Natural killer cell (primary cell): ENCODE data around the gene TBRG1. TPM values are rescaled to one million over a fixed set of nuclear protein-coding genes. Genes with fewer than 3 reads are reported as not detected.

ENCODE experiments used
- ATAC-seq, 3 donors: fragments of 150-1000 bp in 2 of 3; fragments of 200-7000 bp in 1 of 3; cut with Tn5 transposase; 1 replicate in 1 of 3; 2 replicates in 2 of 3; pipeline ENCODE4 v1.10.0; 2021; ENCODE audit warnings: mild to moderate bottlenecking in 2 of 3, moderate library complexity in 2 of 3
- DNase-seq, 2 donors: peaks; one replicate each; pipeline versions ENCODE4 v3.0.0 to v3.0.0-alpha.2; 2013 to 2021; ENCODE audit warnings: mixed read lengths in 1 of 2
- H3K27ac ChIP-seq: one replicate; pipeline ENCODE4 v1.5.1; 2013; ENCODE audit warnings: mild to moderate bottlenecking, low read length
- H3K27me3 ChIP-seq: one replicate; pipeline ENCODE4 v1.6.1; 2013; ENCODE audit warnings: low read length; ENCODE audit not compliant: control insufficient read depth, insufficient read depth
- H3K36me3 ChIP-seq: one replicate; pipeline ENCODE4 v1.6.1; 2013; ENCODE audit warnings: low read length; ENCODE audit not compliant: control insufficient read depth, insufficient read depth
- H3K4me1 ChIP-seq: one replicate; pipeline ENCODE4 v1.6.1; 2013; ENCODE audit warnings: low read length; ENCODE audit not compliant: control insufficient read depth, insufficient read depth
- H3K4me3 ChIP-seq: one replicate; pipeline ENCODE4 v1.5.1; 2013; ENCODE audit warnings: low read length
- H3K9me3 ChIP-seq: one replicate; pipeline ENCODE4 v1.6.1; 2013; ENCODE audit warnings: low read length; ENCODE audit not compliant: control insufficient read depth, insufficient read depth
- H3K27ac Mint-ChIP-seq, 2 donors: one replicate each; pipeline ENCODE4 v1.8.0; 2022; ENCODE audit warnings: mild to moderate bottlenecking in 2 of 2, mixed read lengths in 2 of 2, moderate library complexity in 1 of 2
- H3K27me3 Mint-ChIP-seq, 2 donors: one replicate each; pipeline ENCODE4 v1.8.0; 2022; ENCODE audit warnings: low read depth in 2 of 2, mixed read lengths in 2 of 2
- H3K36me3 Mint-ChIP-seq: one replicate; pipeline ENCODE4 v1.8.0; 2022; ENCODE audit warnings: mixed read lengths
- H3K4me1 Mint-ChIP-seq, 2 donors: one replicate each; pipeline ENCODE4 v1.8.0; 2022; ENCODE audit warnings: mixed read lengths in 2 of 2
- H3K4me3 Mint-ChIP-seq: one replicate; pipeline ENCODE4 v1.8.0; 2022; ENCODE audit warnings: mild to moderate bottlenecking, moderate library complexity, mixed read lengths
- H3K9me3 Mint-ChIP-seq, 2 donors: one replicate each; pipeline ENCODE4 v1.8.0; 2022; ENCODE audit warnings: mixed read lengths in 2 of 2
- CTCF ChIP-seq: fragments of 200-600 bp; IDR thresholded peaks from one replicate; pipeline ENCODE4 v1.8.0; 2022; ENCODE audit warnings: antibody characterized with exemption
- WGBS: methylation state at CpG from one replicate; pipeline ENCODE4 v1.1.7; 2013; ENCODE audit warnings: missing lambda C conversion rate; ENCODE audit not compliant: insufficient coverage; 5-methylcytosine and 5-hydroxymethylcytosine counted together
- intact Hi-C: fragments of 100-400 bp; cut with micrococcal nuclease; formaldehyde crosslinking; loops from one replicate; pipeline ENCODE4 v1.14.2; 2022
- total RNA-seq, 4 donors: library from RNA; stranded (reverse); fragments of 120-200 nt in 1 of 4; gene quantifications; one replicate each; pipeline versions ENCODE4 v1.2.3 to v1.2.4, GENCODE V29; 2013 to 2022

Gene TBRG1
- total RNA-seq, 3 donors from 2014 or later (not counting 1 experiment from before 2014, with no cell fraction given) = 62.9 to 68.6 (median 68.3) TPM

- WGBS = 58% methylated on average over 3 of the region's 3 CpGs
- H3K27me3 Mint-ChIP-seq = peaks cover under 1 to 17% of the 10 kb centered on the region in 2 donors
- Histone ChIP-seq H3K9me3 (no peaks in the 10 kb centered on the region), H3K4me3 (no peak overlapping the region), H3K27me3 (no peaks in the 10 kb centered on the region), H3K27ac (no peak overlapping the region), H3K36me3 (no peaks in the 10 kb centered on the region), H3K4me1 (no peaks in the 10 kb centered on the region)
- intact Hi-C loops = no loop called here
- H3K4me3 Mint-ChIP-seq = no peak overlapping the region
- no peaks in the 10 kb centered on the region for H3K4me1 Mint-ChIP-seq
- no peak for ATAC-seq
- H3K36me3 Mint-ChIP-seq = no peaks in the 10 kb centered on the region
- no peak for DNase-seq
- no peaks in the 10 kb centered on the region for H3K9me3 Mint-ChIP-seq
- H3K27ac Mint-ChIP-seq = no peak overlapping the region
- TF ChIP-seq CTCF = no peak
Measured at GRCh38 chr11:124605719-124606118, 16.9 kb upstream of the TBRG1 start.

- TF ChIP-seq CTCF = no peak
- H3K9me3 Mint-ChIP-seq = no peaks in the 10 kb centered on the region
- no peaks in the 10 kb centered on the region for H3K4me1 ChIP-seq
- H3K4me3 ChIP-seq = no peak overlapping the region
- intact Hi-C loops = no loop called here
- DNase-seq (no peak), ATAC-seq (no peak)
- no peaks in the 10 kb centered on the region for H3K9me3 ChIP-seq
- H3K4me1 Mint-ChIP-seq = no peaks in the 10 kb centered on the region
- peaks cover 0 to 3% of the 10 kb centered on the region in 2 donors for H3K27me3 Mint-ChIP-seq
- no peak overlapping the region for H3K4me3 Mint-ChIP-seq
- no peak overlapping the region for H3K27ac ChIP-seq
- no peak overlapping the region for H3K27ac Mint-ChIP-seq
- H3K27me3 ChIP-seq = no peaks in the 10 kb centered on the region
- no peaks in the 10 kb centered on the region for H3K36me3 Mint-ChIP-seq
- no peaks in the 10 kb centered on the region for H3K36me3 ChIP-seq
Measured at GRCh38 chr11:124608147-124608546, 14.5 kb upstream of the TBRG1 start.

GRCh38 chr11:124610295-124610694 is 12.4 kb upstream of the TBRG1 start:
- ATAC-seq = no peak
- whole genome bisulfite sequencing = 81% methylated on average over 2 of the region's 2 CpGs

More at GRCh38 chr11:124610295-124610694, 12.4 kb upstream of the TBRG1 start:
- H3K27ac Mint-ChIP-seq = no peak overlapping the region
- no peaks in the 10 kb centered on the region for H3K27me3 ChIP-seq
- no peak overlapping the region for H3K4me3 Mint-ChIP-seq
- no peaks in the 10 kb centered on the region for H3K4me1 ChIP-seq
- no peaks in the 10 kb centered on the region for H3K9me3 ChIP-seq
- H3K27ac ChIP-seq = no peak overlapping the region
- peaks cover 3 to 9% of the 10 kb centered on the region in 2 donors for H3K27me3 Mint-ChIP-seq
- H3K4me1 Mint-ChIP-seq = no peaks in the 10 kb centered on the region
- no peak overlapping the region for H3K4me3 ChIP-seq
- intact Hi-C loops = no loop called here
- no peaks in the 10 kb centered on the region for H3K9me3 Mint-ChIP-seq
- no peaks in the 10 kb centered on the region for H3K36me3 Mint-ChIP-seq
- no peak for TF ChIP-seq CTCF
- no peak for DNase-seq
- no peaks in the 10 kb centered on the region for H3K36me3 ChIP-seq
